H1 (cell line): ENCODE measurements around the gene IL9R. TPM values are rescaled to one million over a fixed set of nuclear protein-coding genes. Genes with fewer than 3 reads are reported as not detected.
"Not testable (repeated sequence)": the region's sequence is repeated elsewhere in the genome, so short reads cannot be mapped to it uniquely, and the experiment has no call there.

Experiments
- CTCF ChIA-PET: fragments of 300-600 bp; sonication (Branson Sonifier 250); formaldehyde crosslinking; loops from one replicate; lab custom pipeline; 2021; ENCODE audit not compliant: partially characterized antibody; lab: Charles Lee
- POLR2A ChIA-PET: fragments of 300-600 bp; sonication (Branson Sonifier 250); formaldehyde crosslinking; loops from one replicate; lab custom pipeline; 2021; ENCODE audit warnings: inconsistent platforms; ENCODE audit not compliant: partially characterized antibody; lab: Charles Lee
- DNase-seq, 2 experiments: peaks; one replicate each; pipeline versions ENCODE4 v3.0.0 to v3.0.0-alpha.2; 2010 to 2022; ENCODE audit warnings: low spot score in 2 of 2, low read depth in 1 of 2, mixed read lengths in 1 of 2
- FAIRE-seq: peaks from 2 replicates; lab custom pipeline; 2011; peaks lifted over from hg19 to GRCh38; lab: Jason Lieb, UNC
- H2AFZ ChIP-seq: 2 replicates; pipeline ENCODE4 v1.8.1; 2012; ENCODE audit warnings: low read length, inconsistent platforms
- H2AK5ac ChIP-seq: 2 replicates; pipeline ENCODE4 v1.6.1; 2013; ENCODE audit warnings: low read depth, low read length
- H2BK120ac ChIP-seq: replicated peaks from 2 replicates; pipeline ENCODE3; 2013; ENCODE audit warnings: low read depth, low read length, inconsistent platforms
- H2BK12ac ChIP-seq: 2 replicates; pipeline ENCODE4 v1.6.1; 2013; ENCODE audit warnings: low read depth, low read length
- H2BK15ac ChIP-seq: 2 replicates; pipeline ENCODE4 v1.6.1; 2013; ENCODE audit warnings: low read length
- H2BK20ac ChIP-seq: 2 replicates; pipeline ENCODE4 v1.6.1; 2013; ENCODE audit warnings: low read length
- H2BK5ac ChIP-seq: 2 replicates; pipeline ENCODE4 v1.6.1; 2013; ENCODE audit warnings: low read depth, low read length
- H3K14ac ChIP-seq: 2 replicates; pipeline ENCODE4 v1.6.1; 2013; ENCODE audit warnings: inconsistent platforms; ENCODE audit not compliant: insufficient read length
- H3K18ac ChIP-seq: 2 replicates; pipeline ENCODE4 v1.6.1; 2013; ENCODE audit warnings: low read length; ENCODE audit errors: extremely low read depth
- H3K23ac ChIP-seq: 2 replicates; pipeline ENCODE4 v1.6.1; 2013; ENCODE audit warnings: inconsistent platforms; ENCODE audit not compliant: insufficient read length
- H3K23me2 ChIP-seq: 2 replicates; pipeline ENCODE4 v1.6.1; 2013; ENCODE audit warnings: low read depth, low read length
- H3K27ac ChIP-seq: 2 replicates; pipeline ENCODE4 v1.6.1; 2011; ENCODE audit warnings: low read depth, low read length, inconsistent platforms
- H3K27me3 ChIP-seq, 4 experiments: replicated peaks in 1 of 4; 1 replicate in 1 of 4; 2 replicates in 3 of 4; pipeline versions ENCODE4 v1.6.1 to v1.8.1; 2011 to 2013; ENCODE audit warnings: low read length in 3 of 4, mild to moderate bottlenecking in 3 of 4, inconsistent platforms in 2 of 4, mixed read lengths in 2 of 4, moderate library complexity in 1 of 4; ENCODE audit not compliant: control insufficient read depth in 3 of 4, insufficient read depth in 3 of 4; ENCODE audit errors: extremely low read depth in 1 of 4
- H3K36me3 ChIP-seq, 4 experiments: 2 replicates each; pipeline versions ENCODE4 v1.6.1 to v1.8.1; 2011 to 2013; ENCODE audit warnings: mild to moderate bottlenecking in 4 of 4, low read length in 3 of 4, moderate library complexity in 2 of 4, control low read depth in 1 of 4, inconsistent platforms in 1 of 4; ENCODE audit not compliant: insufficient read depth in 4 of 4, control insufficient read depth in 2 of 4
- H3K4ac ChIP-seq: replicated peaks from 2 replicates; pipeline ENCODE3; 2013; ENCODE audit warnings: low read length, low read depth, mixed read lengths, inconsistent platforms; ENCODE audit not compliant: insufficient read length
- H3K4me1 ChIP-seq, 4 experiments: replicated peaks in 1 of 4; 1 replicate in 1 of 4; 2 replicates in 3 of 4; pipeline versions ENCODE4 v1.6.1 to v1.8.1; 2011 to 2013; ENCODE audit warnings: low read length in 3 of 4, inconsistent platforms in 2 of 4, mixed read lengths in 1 of 4; ENCODE audit not compliant: insufficient read depth in 4 of 4, control insufficient read depth in 3 of 4
- H3K4me2 ChIP-seq, 2 experiments: 2 replicates each; pipeline versions ENCODE4 v1.6.1 to v1.8.1; 2011 to 2013; ENCODE audit warnings: low read depth in 2 of 2, low read length in 2 of 2, control low read depth in 1 of 2, inconsistent platforms in 1 of 2, mild to moderate bottlenecking in 1 of 2; ENCODE audit not compliant: insufficient read depth in 1 of 2
- H3K4me3 ChIP-seq, 4 experiments: fragments of 200-600, 300-600 bp in 1 of 4; sonication (generic), shearing (Covaris generic), sonication (Bioruptor Twin) in 1 of 4; 2 replicates each; pipeline versions ENCODE4 v1.5.1 to v1.8.1; 2011 to 2016; ENCODE audit warnings: low read length in 4 of 4, low read depth in 3 of 4, control low read depth in 2 of 4, inconsistent platforms in 2 of 4, mild to moderate bottlenecking in 2 of 4, mixed read lengths in 1 of 4, moderate library complexity in 1 of 4; ENCODE audit not compliant: insufficient read depth in 2 of 4; ENCODE audit errors: extremely low read depth in 1 of 4
- H3K56ac ChIP-seq: replicated peaks from 2 replicates; pipeline ENCODE3; 2013; ENCODE audit warnings: low read depth, mild to moderate bottlenecking, mixed read lengths, low read length, inconsistent platforms; ENCODE audit not compliant: insufficient read length
- H3K79me1 ChIP-seq: 2 replicates; pipeline ENCODE4 v1.6.1; 2013; ENCODE audit warnings: low read depth, low read length, control low read depth
- H3K79me2 ChIP-seq, 2 experiments: 2 replicates each; pipeline versions ENCODE4 v1.6.1 to v1.8.1; 2012 to 2013; ENCODE audit warnings: low read length in 2 of 2, mild to moderate bottlenecking in 2 of 2, inconsistent platforms in 1 of 2; ENCODE audit not compliant: insufficient read depth in 2 of 2, control insufficient read depth in 1 of 2
- H3K9ac ChIP-seq, 4 experiments: replicated peaks in 1 of 4; 1 replicate in 1 of 4; 2 replicates in 3 of 4; pipeline versions ENCODE4 v1.6.1 to v1.8.1; 2011 to 2013; ENCODE audit warnings: low read depth in 3 of 4, low read length in 3 of 4, control low read depth in 2 of 4, mild to moderate bottlenecking in 2 of 4, moderate library complexity in 2 of 4, inconsistent platforms in 1 of 4; ENCODE audit errors: extremely low read depth in 1 of 4
- H3K9me3 ChIP-seq, 2 experiments: 2 replicates each; pipeline versions ENCODE4 v1.6.1 to v1.8.1; 2012 to 2013; ENCODE audit warnings: mild to moderate bottlenecking in 2 of 2, moderate library complexity in 2 of 2, control low read depth in 1 of 2, inconsistent platforms in 1 of 2, low read depth in 1 of 2, low read length in 1 of 2, mixed read lengths in 1 of 2; ENCODE audit not compliant: insufficient read depth in 2 of 2
- H4K20me1 ChIP-seq, 2 experiments: replicated peaks in 1 of 2; 2 replicates each; pipeline versions ENCODE3 to v1.8.1; 2011 to 2013; ENCODE audit warnings: inconsistent platforms in 2 of 2, low read length in 2 of 2, mild to moderate bottlenecking in 1 of 2; ENCODE audit not compliant: insufficient read depth in 2 of 2, control insufficient read depth in 1 of 2
- H4K5ac ChIP-seq: 2 replicates; pipeline ENCODE4 v1.6.1; 2013; ENCODE audit warnings: low read length, low read depth, mixed read lengths, inconsistent platforms; ENCODE audit not compliant: insufficient read length
- H4K8ac ChIP-seq: 2 replicates; pipeline ENCODE4 v1.8.0; 2013; ENCODE audit warnings: mild to moderate bottlenecking, moderate library complexity, low read length, inconsistent platforms; ENCODE audit not compliant: insufficient read depth; ENCODE audit errors: extremely low read depth
- H4K91ac ChIP-seq: replicated peaks from 2 replicates; pipeline ENCODE3; 2013; ENCODE audit warnings: low read length, mixed read lengths, inconsistent platforms; ENCODE audit not compliant: insufficient read length
- WGBS, 2 experiments: shearing (Covaris generic) in 1 of 2; methylation state at CpG; one replicate each; pipeline versions ENCODE4 v1.1.6 to v1.1.7; 2013 to 2015; ENCODE audit warnings: low lambda C conversion rate in 2 of 2, mixed read lengths in 2 of 2, inconsistent platforms in 1 of 2, low coverage in 1 of 2, missing lambda C conversion rate in 1 of 2; ENCODE audit not compliant: insufficient replicate concordance in 2 of 2, insufficient coverage in 1 of 2, insufficient read length in 1 of 2; ENCODE audit errors: extremely low coverage in 1 of 2, missing lambda C conversion rate in 1 of 2; 5-methylcytosine and 5-hydroxymethylcytosine counted together
- polyA plus RNA-seq, 7 experiments: library from polyadenylated mRNA; depleted of rRNA in 3 of 7; stranded (reverse) in 5 of 7; unstranded in 2 of 7; fragments of >200 nt in 5 of 7; fragments of 200-250 nt in 2 of 7; gene quantifications; 1 replicate in 5 of 7; 2 replicates in 1 of 7; 4 replicates in 1 of 7; pipeline versions ENCODE4 v1.2.1 to v1.2.3, GENCODE V29; 2011 to 2013; ENCODE audit warnings: missing spikeins in 2 of 7, mixed read lengths in 2 of 7
- total RNA-seq: library from RNA; stranded (reverse); fragmentation: NEBNext Ultra II Directional; extraction: Animal tissue kit (Norgen Biotek cat#: 25700); gene quantifications from 2 replicates; pipeline ENCODE4 v1.2.1, GENCODE V29; 2021

The IL9R gene
- total and polyA plus RNA-seq, 2 of the 8 experiments (the other 6 are each of a cell fraction or from before 2014, with no cell fraction given) = 0.14 to 0.28 TPM

GRCh38 chrX:156024949-156025492, 27.5 kb downstream of the IL9R start:
- H2BK5ac ChIP-seq, H4K91ac ChIP-seq, H3K4ac ChIP-seq, H3K23me2 ChIP-seq, POLR2A ChIA-PET, H3K9ac ChIP-seq, H3K4me3 ChIP-seq, H2BK15ac ChIP-seq, H2BK120ac ChIP-seq, H3K27ac ChIP-seq, H3K4me1 ChIP-seq, H4K8ac ChIP-seq, FAIRE-seq, H3K4me2 ChIP-seq, H2BK12ac ChIP-seq, H2BK20ac ChIP-seq, H2AFZ ChIP-seq, H3K36me3 ChIP-seq, CTCF ChIA-PET, H3K9me3 ChIP-seq, H3K23ac ChIP-seq, H3K14ac ChIP-seq, H3K79me2 ChIP-seq, H3K79me1 ChIP-seq, H4K20me1 ChIP-seq, H4K5ac ChIP-seq, H2AK5ac ChIP-seq, DNase-seq, H3K18ac ChIP-seq, H3K27me3 ChIP-seq, H3K56ac ChIP-seq: not testable (repeated sequence)
- WGBS, 2 experiments = 89% methylated on average over 7 of the region's 17 CpGs; no CpG with 5 or more reads in 1 of the 2 experiments

- CTCF ChIA-PET, FAIRE-seq, H3K4me2 ChIP-seq: not testable (repeated sequence)
Observed at GRCh38 chrX:156028653-156029237, 31.2 kb downstream of the IL9R start.

More at GRCh38 chrX:156028653-156029237, 31.2 kb downstream of the IL9R start:
- H2BK5ac ChIP-seq, POLR2A ChIA-PET, H3K27ac ChIP-seq, H2AFZ ChIP-seq, H3K79me1 ChIP-seq, H3K4ac ChIP-seq, H3K36me3 ChIP-seq, H4K5ac ChIP-seq, H2BK120ac ChIP-seq, H3K23me2 ChIP-seq, H4K20me1 ChIP-seq, H3K56ac ChIP-seq, H3K4me1 ChIP-seq, H3K14ac ChIP-seq, H4K8ac ChIP-seq, H2BK12ac ChIP-seq, H3K9ac ChIP-seq, H3K79me2 ChIP-seq, H3K18ac ChIP-seq, H2AK5ac ChIP-seq, H3K9me3 ChIP-seq, H3K27me3 ChIP-seq, DNase-seq, H3K4me3 ChIP-seq, H3K23ac ChIP-seq, H4K91ac ChIP-seq, H2BK20ac ChIP-seq, H2BK15ac ChIP-seq: not testable (repeated sequence)
- WGBS, 2 experiments = no CpG with 5 or more reads among the region's 73 CpGs
